ENCODE data around the gene HOXA7.

The HOXA7 gene

DNA sequence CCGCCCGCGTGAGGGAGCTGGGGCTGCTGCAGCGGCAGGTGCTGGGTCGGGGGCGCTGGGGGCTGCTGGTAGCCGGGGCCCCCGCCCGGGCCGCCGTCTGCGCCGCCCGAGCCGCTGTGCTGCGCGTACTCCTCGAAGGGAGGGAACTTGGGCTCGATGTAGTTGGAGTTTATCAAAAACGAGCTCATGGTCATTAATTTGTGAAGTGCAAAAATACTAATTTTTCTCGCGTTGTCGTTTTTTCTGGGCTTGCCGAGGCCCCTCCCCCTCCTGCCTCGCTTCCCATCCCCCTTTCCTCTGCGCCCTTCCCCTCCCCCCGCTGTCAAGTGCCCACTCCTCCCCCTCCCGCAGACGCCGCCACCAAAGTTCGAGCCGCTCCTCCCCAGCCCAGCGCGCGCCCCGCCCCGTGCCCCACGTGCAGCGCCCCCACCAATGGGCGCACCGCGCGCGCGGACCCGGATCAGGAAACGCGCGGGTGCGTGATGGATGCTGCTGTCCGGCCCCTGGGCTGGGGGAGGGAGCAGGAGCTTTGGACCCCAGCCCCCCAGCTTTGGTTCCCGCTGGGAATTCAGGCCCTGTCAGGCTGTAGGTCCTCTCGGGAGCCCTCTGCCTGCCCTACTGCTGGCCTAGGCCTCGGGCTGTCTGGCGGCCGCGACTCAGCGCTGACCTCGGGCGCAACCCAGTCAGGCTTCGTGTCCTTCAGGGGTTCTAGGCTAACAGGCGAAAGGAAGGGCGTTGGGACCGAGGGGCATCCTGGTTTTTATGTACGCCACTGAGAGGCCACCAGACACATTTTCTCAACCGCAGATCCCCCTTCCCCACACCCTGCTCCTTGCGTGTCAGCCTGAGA, 25.7 kb downstream of the HOXA7 start, which contains the start of gene HOXA4:
Gene HOXA4 (minus strand): TSS at position 218 of the 850 bp plus-strand sequence. CDS start 24 bp downstream, at position 194.
- no peak for DNase-seq

- no peak for DNase-seq
Observed at GRCh38 chr7:27129729-27130539, 26.5 kb downstream of the HOXA7 start.

DNA sequence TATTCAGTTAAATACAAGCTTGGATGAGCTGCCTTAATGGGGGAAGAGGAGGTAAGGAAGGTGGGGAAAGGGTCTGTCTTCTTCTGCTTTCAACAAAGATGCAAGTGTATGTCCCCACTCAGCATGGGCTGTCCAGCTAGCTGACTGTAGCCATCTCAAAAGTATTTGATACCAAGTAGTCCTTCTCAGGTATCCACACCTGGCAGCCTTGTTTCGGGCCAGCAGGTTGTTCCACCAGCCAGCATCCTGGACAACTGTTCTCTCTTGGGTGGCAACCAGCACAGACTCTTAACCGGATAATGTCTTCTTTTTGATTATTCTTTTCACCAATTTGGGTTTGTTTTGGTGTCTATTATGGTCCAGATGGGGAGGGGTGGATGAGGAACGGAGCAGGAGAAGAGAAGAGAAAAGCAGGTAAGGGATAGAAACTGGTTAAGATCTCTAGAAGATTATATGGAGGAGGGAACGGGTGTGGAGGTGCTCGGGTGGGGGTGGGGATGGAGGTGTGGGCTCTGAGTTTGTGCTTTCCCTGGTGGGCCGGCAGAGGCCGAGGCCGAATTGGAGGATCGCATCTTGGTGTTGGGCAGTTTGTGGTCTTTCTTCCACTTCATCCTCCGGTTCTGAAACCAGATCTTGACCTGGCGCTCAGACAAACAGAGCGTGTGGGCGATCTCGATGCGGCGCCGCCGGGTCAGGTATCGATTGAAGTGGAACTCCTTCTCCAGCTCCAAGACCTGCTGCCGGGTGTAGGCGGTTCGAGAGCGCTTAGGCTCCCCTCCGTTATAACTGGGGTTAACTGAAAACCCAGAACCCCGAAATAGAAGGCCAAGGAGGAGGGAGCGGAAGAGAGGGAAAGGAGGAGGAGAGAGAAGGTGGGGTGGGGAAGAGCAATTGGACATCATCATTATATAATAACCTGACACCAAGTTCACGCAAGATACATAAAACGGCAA, 27.4 kb downstream of the HOXA7 start:
- no peak for DNase-seq

GRCh38 chr7:27128034-27128433, 28.4 kb downstream of the HOXA7 start:
- DNase-seq, result no peak

GRCh38 chr7:27126596-27127327, 29.7 kb downstream of the HOXA7 start:
- DNase-seq, result no peak

- no peak for DNase-seq
Observed at GRCh38 chr7:27125986-27126394, 30.5 kb downstream of the HOXA7 start.

GRCh38 chr7:27124902-27125689, 31.4 kb downstream of the HOXA7 start:
- DNase-seq, result no peak

- no peak for DNase-seq
Observed at GRCh38 chr7:27124096-27124901, 32.2 kb downstream of the HOXA7 start.

- no peak for DNase-seq
Observed at GRCh38 chr7:27123477-27124053, 32.9 kb downstream of the HOXA7 start.

DNA sequence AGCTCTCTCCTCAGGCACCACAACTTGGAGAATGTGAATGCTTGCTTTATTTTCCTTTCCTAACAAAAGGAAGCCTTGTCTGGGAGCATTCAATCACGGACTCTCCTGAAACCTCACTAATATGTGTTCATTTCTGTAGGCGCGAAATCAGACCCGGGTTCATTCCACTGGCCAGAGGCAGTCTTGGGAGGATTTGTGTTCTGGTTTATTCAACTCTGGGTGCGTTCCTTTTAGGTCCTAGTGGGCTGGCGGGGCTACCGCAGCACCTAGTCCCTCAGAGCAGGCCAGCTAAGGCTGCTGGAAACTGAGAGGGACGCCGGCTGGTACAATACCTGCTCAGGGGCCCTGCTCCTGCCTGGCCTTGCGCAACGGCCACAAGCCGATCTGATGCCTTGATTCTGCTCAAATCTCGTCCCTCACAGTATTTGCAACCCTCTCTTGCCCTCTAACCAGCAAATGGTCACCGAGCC, 33.4 kb downstream of the HOXA7 start:
- no peak for DNase-seq

GRCh38 chr7:27122077-27122910, 34.2 kb downstream of the HOXA7 start:
- no peak for DNase-seq

DNA sequence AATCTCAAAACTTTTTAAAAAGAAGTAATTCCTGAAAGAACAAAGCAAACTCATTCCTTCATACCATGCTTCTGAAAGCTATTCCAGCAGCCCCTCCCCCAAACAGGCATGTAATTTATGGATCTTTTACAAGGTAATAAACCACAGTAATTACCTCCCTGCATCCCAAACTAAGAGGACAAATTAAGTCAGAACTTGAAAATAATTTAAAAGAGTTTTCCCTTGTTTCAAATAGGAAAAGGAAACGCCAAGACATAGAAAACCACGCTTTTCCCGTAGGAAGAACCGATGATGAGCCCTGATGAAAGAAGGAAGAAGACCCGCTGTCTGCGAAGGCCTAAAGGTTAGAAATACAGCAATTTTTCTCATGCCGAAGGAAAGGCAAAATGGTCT, 34.8 kb downstream of the HOXA7 start:
- DNase-seq, result no peak

GRCh38 chr7:27119412-27119911, 37.0 kb downstream of the HOXA7 start:
- DNase-seq, result no peak

DNA sequence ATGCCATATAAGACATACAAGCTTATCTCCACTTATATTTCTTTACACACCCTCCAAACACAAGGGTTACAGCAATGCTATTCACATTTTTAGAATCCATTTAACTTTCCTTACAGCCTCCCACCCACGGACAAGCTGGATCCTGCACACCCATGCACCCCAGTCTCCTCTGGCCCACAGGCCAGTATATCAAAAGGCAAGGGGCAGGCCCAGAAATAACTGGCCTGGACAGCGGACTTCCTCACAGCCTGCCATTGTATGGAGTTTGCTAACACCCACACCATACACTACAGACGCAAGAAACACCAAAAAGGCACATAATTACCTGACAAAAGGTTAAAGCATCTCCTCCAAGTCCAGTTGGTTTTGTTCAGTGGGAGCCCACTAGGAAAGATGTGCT, 37.9 kb downstream of the HOXA7 start:
- DNase-seq, result no peak

DNA sequence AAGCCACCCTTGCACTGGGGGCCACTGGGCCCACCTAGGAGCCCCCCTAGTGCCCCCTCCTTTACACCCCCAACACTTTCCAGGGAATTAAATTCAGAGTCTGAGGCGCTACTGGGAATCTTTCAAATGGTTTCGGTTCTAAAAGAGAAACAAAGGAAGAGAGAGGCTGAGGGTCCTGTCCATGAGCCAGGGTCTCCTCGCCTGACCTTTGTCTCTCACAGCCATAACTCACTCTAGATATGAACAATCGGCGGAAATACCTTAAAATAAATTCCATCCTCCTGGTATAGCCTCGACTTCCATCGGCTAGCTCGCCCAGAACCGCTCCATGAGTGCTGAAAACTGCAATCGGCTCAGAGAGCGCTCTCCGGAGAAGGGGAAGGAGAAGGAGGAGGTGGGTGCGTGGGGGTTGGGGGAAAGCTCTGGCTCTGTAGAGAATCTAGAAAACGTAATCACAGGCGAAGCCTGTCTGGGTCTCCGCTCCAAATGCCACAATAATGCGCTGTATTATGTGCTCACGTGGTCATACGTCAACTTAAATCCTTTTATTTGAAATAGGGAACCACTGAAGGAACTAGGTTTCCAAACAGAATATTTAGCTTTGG, 38.5 kb downstream of the HOXA7 start:
- DNase-seq, result no peak

GRCh38 chr7:27116962-27117886, 39.3 kb downstream of the HOXA7 start:
- no peak for DNase-seq

Measured in midbrain (tissue), 1 donor.